ENCODE measurements around the gene NTSR1.

- TF ChIP-seq POLR2A (IDR thresholded peaks at IDR 0.05) (no peak), CTCF (IDR thresholded peaks at IDR 0.05) (no peak)
Observed at GRCh38 chr20:62665153-62665754, 43.4 kb upstream of the NTSR1 start.

Data from testis (tissue), 2 donors.